H1 (cell line): Measurements from ENCODE around the gene MAGEA1. TPM values are rescaled to one million over a fixed set of nuclear protein-coding genes. Genes with fewer than 3 reads are reported as not detected.

ENCODE experiments used
- CTCF ChIA-PET: fragments of 300-600 bp; sonication (Branson Sonifier 250); formaldehyde crosslinking; loops from one replicate; lab custom pipeline; 2021; ENCODE audit not compliant: partially characterized antibody; lab: Charles Lee
- POLR2A ChIA-PET: fragments of 300-600 bp; sonication (Branson Sonifier 250); formaldehyde crosslinking; loops from one replicate; lab custom pipeline; 2021; ENCODE audit warnings: inconsistent platforms; ENCODE audit not compliant: partially characterized antibody; lab: Charles Lee
- DNase-seq, 2 experiments: peaks; one replicate each; pipeline versions ENCODE4 v3.0.0 to v3.0.0-alpha.2; 2010 to 2022; ENCODE audit warnings: low spot score in 2 of 2, low read depth in 1 of 2, mixed read lengths in 1 of 2
- FAIRE-seq: peaks from 2 replicates; lab custom pipeline; 2011; peaks lifted over from hg19 to GRCh38; lab: Jason Lieb, UNC
- H2AFZ ChIP-seq: 2 replicates; pipeline ENCODE4 v1.8.1; 2012; ENCODE audit warnings: low read length, inconsistent platforms
- H2AK5ac ChIP-seq: 2 replicates; pipeline ENCODE4 v1.6.1; 2013; ENCODE audit warnings: low read depth, low read length
- H2BK120ac ChIP-seq: replicated peaks from 2 replicates; pipeline ENCODE3; 2013; ENCODE audit warnings: low read depth, low read length, inconsistent platforms
- H2BK12ac ChIP-seq: 2 replicates; pipeline ENCODE4 v1.6.1; 2013; ENCODE audit warnings: low read depth, low read length
- H2BK15ac ChIP-seq: 2 replicates; pipeline ENCODE4 v1.6.1; 2013; ENCODE audit warnings: low read length
- H2BK20ac ChIP-seq: 2 replicates; pipeline ENCODE4 v1.6.1; 2013; ENCODE audit warnings: low read length
- H2BK5ac ChIP-seq: 2 replicates; pipeline ENCODE4 v1.6.1; 2013; ENCODE audit warnings: low read depth, low read length
- H3K14ac ChIP-seq: 2 replicates; pipeline ENCODE4 v1.6.1; 2013; ENCODE audit warnings: inconsistent platforms; ENCODE audit not compliant: insufficient read length
- H3K18ac ChIP-seq: 2 replicates; pipeline ENCODE4 v1.6.1; 2013; ENCODE audit warnings: low read length; ENCODE audit errors: extremely low read depth
- H3K23ac ChIP-seq: 2 replicates; pipeline ENCODE4 v1.6.1; 2013; ENCODE audit warnings: inconsistent platforms; ENCODE audit not compliant: insufficient read length
- H3K23me2 ChIP-seq: 2 replicates; pipeline ENCODE4 v1.6.1; 2013; ENCODE audit warnings: low read depth, low read length
- H3K27ac ChIP-seq: 2 replicates; pipeline ENCODE4 v1.6.1; 2011; ENCODE audit warnings: low read depth, low read length, inconsistent platforms
- H3K27me3 ChIP-seq, 4 experiments: replicated peaks in 1 of 4; 1 replicate in 1 of 4; 2 replicates in 3 of 4; pipeline versions ENCODE4 v1.6.1 to v1.8.1; 2011 to 2013; ENCODE audit warnings: low read length in 3 of 4, mild to moderate bottlenecking in 3 of 4, inconsistent platforms in 2 of 4, mixed read lengths in 2 of 4, moderate library complexity in 1 of 4; ENCODE audit not compliant: control insufficient read depth in 3 of 4, insufficient read depth in 3 of 4; ENCODE audit errors: extremely low read depth in 1 of 4
- H3K36me3 ChIP-seq, 4 experiments: 2 replicates each; pipeline versions ENCODE4 v1.6.1 to v1.8.1; 2011 to 2013; ENCODE audit warnings: mild to moderate bottlenecking in 4 of 4, low read length in 3 of 4, moderate library complexity in 2 of 4, control low read depth in 1 of 4, inconsistent platforms in 1 of 4; ENCODE audit not compliant: insufficient read depth in 4 of 4, control insufficient read depth in 2 of 4
- H3K4ac ChIP-seq: replicated peaks from 2 replicates; pipeline ENCODE3; 2013; ENCODE audit warnings: low read length, low read depth, mixed read lengths, inconsistent platforms; ENCODE audit not compliant: insufficient read length
- H3K4me1 ChIP-seq, 4 experiments: replicated peaks in 1 of 4; 1 replicate in 1 of 4; 2 replicates in 3 of 4; pipeline versions ENCODE4 v1.6.1 to v1.8.1; 2011 to 2013; ENCODE audit warnings: low read length in 3 of 4, inconsistent platforms in 2 of 4, mixed read lengths in 1 of 4; ENCODE audit not compliant: insufficient read depth in 4 of 4, control insufficient read depth in 3 of 4
- H3K4me2 ChIP-seq, 2 experiments: 2 replicates each; pipeline versions ENCODE4 v1.6.1 to v1.8.1; 2011 to 2013; ENCODE audit warnings: low read depth in 2 of 2, low read length in 2 of 2, control low read depth in 1 of 2, inconsistent platforms in 1 of 2, mild to moderate bottlenecking in 1 of 2; ENCODE audit not compliant: insufficient read depth in 1 of 2
- H3K4me3 ChIP-seq, 4 experiments: fragments of 200-600, 300-600 bp in 1 of 4; sonication (generic), shearing (Covaris generic), sonication (Bioruptor Twin) in 1 of 4; 2 replicates each; pipeline versions ENCODE4 v1.5.1 to v1.8.1; 2011 to 2016; ENCODE audit warnings: low read length in 4 of 4, low read depth in 3 of 4, control low read depth in 2 of 4, inconsistent platforms in 2 of 4, mild to moderate bottlenecking in 2 of 4, mixed read lengths in 1 of 4, moderate library complexity in 1 of 4; ENCODE audit not compliant: insufficient read depth in 2 of 4; ENCODE audit errors: extremely low read depth in 1 of 4
- H3K56ac ChIP-seq: replicated peaks from 2 replicates; pipeline ENCODE3; 2013; ENCODE audit warnings: low read depth, mild to moderate bottlenecking, mixed read lengths, low read length, inconsistent platforms; ENCODE audit not compliant: insufficient read length
- H3K79me1 ChIP-seq: 2 replicates; pipeline ENCODE4 v1.6.1; 2013; ENCODE audit warnings: low read depth, low read length, control low read depth
- H3K79me2 ChIP-seq, 2 experiments: 2 replicates each; pipeline versions ENCODE4 v1.6.1 to v1.8.1; 2012 to 2013; ENCODE audit warnings: low read length in 2 of 2, mild to moderate bottlenecking in 2 of 2, inconsistent platforms in 1 of 2; ENCODE audit not compliant: insufficient read depth in 2 of 2, control insufficient read depth in 1 of 2
- H3K9ac ChIP-seq, 4 experiments: replicated peaks in 1 of 4; 1 replicate in 1 of 4; 2 replicates in 3 of 4; pipeline versions ENCODE4 v1.6.1 to v1.8.1; 2011 to 2013; ENCODE audit warnings: low read depth in 3 of 4, low read length in 3 of 4, control low read depth in 2 of 4, mild to moderate bottlenecking in 2 of 4, moderate library complexity in 2 of 4, inconsistent platforms in 1 of 4; ENCODE audit errors: extremely low read depth in 1 of 4
- H3K9me3 ChIP-seq, 2 experiments: 2 replicates each; pipeline versions ENCODE4 v1.6.1 to v1.8.1; 2012 to 2013; ENCODE audit warnings: mild to moderate bottlenecking in 2 of 2, moderate library complexity in 2 of 2, control low read depth in 1 of 2, inconsistent platforms in 1 of 2, low read depth in 1 of 2, low read length in 1 of 2, mixed read lengths in 1 of 2; ENCODE audit not compliant: insufficient read depth in 2 of 2
- H4K20me1 ChIP-seq, 2 experiments: replicated peaks in 1 of 2; 2 replicates each; pipeline versions ENCODE3 to v1.8.1; 2011 to 2013; ENCODE audit warnings: inconsistent platforms in 2 of 2, low read length in 2 of 2, mild to moderate bottlenecking in 1 of 2; ENCODE audit not compliant: insufficient read depth in 2 of 2, control insufficient read depth in 1 of 2
- H4K5ac ChIP-seq: 2 replicates; pipeline ENCODE4 v1.6.1; 2013; ENCODE audit warnings: low read length, low read depth, mixed read lengths, inconsistent platforms; ENCODE audit not compliant: insufficient read length
- H4K8ac ChIP-seq: 2 replicates; pipeline ENCODE4 v1.8.0; 2013; ENCODE audit warnings: mild to moderate bottlenecking, moderate library complexity, low read length, inconsistent platforms; ENCODE audit not compliant: insufficient read depth; ENCODE audit errors: extremely low read depth
- H4K91ac ChIP-seq: replicated peaks from 2 replicates; pipeline ENCODE3; 2013; ENCODE audit warnings: low read length, mixed read lengths, inconsistent platforms; ENCODE audit not compliant: insufficient read length
- ATF2 ChIP-seq: IDR thresholded peaks from 2 replicates; pipeline ENCODE4 v1.6.1; 2012; ENCODE audit warnings: low read length, inconsistent platforms
- CHD1 ChIP-seq: IDR thresholded peaks from 2 replicates; pipeline ENCODE4 v1.6.1; 2012; ENCODE audit warnings: low read depth, low read length, improper control_type of control experiment
- GTF2F1 ChIP-seq: IDR thresholded peaks from 2 replicates; pipeline ENCODE4 v1.6.1; 2012; ENCODE audit warnings: low read depth, low read length, improper control_type of control experiment, borderline replicate concordance
- KDM4A ChIP-seq: IDR thresholded peaks from one replicate; pipeline ENCODE4 v1.7.1; 2012; ENCODE audit warnings: low read depth, mild to moderate bottlenecking, moderate library complexity, low read length, inconsistent platforms; ENCODE audit not compliant: severe bottlenecking
- MAFK ChIP-seq: IDR thresholded peaks from 2 replicates; pipeline ENCODE4 v1.6.1; 2012; ENCODE audit warnings: low read depth, mild to moderate bottlenecking, improper control_type of control experiment, low read length
- NANOG ChIP-seq: IDR thresholded peaks from 2 replicates; pipeline ENCODE4 v1.6.1; 2011; ENCODE audit warnings: low read length, low read depth, mild to moderate bottlenecking, inconsistent platforms; ENCODE audit not compliant: insufficient read depth, poor library complexity, severe bottlenecking
- RBBP5 ChIP-seq: IDR thresholded peaks from 2 replicates; pipeline ENCODE4 v1.7.1; 2012; ENCODE audit warnings: low read depth, mild to moderate bottlenecking, inconsistent platforms, low read length, moderate library complexity, borderline replicate concordance
- RNF2 ChIP-seq: fragments of 200-900, 300-1000 bp; sonication (generic); IDR thresholded peaks from 2 replicates; pipeline ENCODE4 v1.7.1; 2016; ENCODE audit warnings: borderline replicate concordance, low read depth, mild to moderate bottlenecking, antibody characterized with exemption, low read length; ENCODE audit not compliant: poor library complexity, severe bottlenecking; ENCODE audit errors: missing control alignments
- SUZ12 ChIP-seq: fragments of 200-600 bp; sonication (generic); IDR thresholded peaks from 2 replicates; pipeline ENCODE4 v1.6.1; 2012; ENCODE audit warnings: mild to moderate bottlenecking, inconsistent platforms, low read length, moderate library complexity, mixed read lengths
- TAF1 ChIP-seq: IDR thresholded peaks from 2 replicates; pipeline ENCODE4 v1.6.1; 2011; ENCODE audit warnings: mild to moderate bottlenecking, low read depth, low read length
- TAF7 ChIP-seq: optimal IDR thresholded peaks from 2 replicates; pipeline ENCODE3; 2011; ENCODE audit warnings: low read depth, mild to moderate bottlenecking, inconsistent platforms, low read length, moderate library complexity, borderline replicate concordance
- WGBS, 2 experiments: shearing (Covaris generic) in 1 of 2; methylation state at CpG; one replicate each; pipeline versions ENCODE4 v1.1.6 to v1.1.7; 2013 to 2015; ENCODE audit warnings: low lambda C conversion rate in 2 of 2, mixed read lengths in 2 of 2, inconsistent platforms in 1 of 2, low coverage in 1 of 2, missing lambda C conversion rate in 1 of 2; ENCODE audit not compliant: insufficient replicate concordance in 2 of 2, insufficient coverage in 1 of 2, insufficient read length in 1 of 2; ENCODE audit errors: extremely low coverage in 1 of 2, missing lambda C conversion rate in 1 of 2; 5-methylcytosine and 5-hydroxymethylcytosine counted together
- polyA plus RNA-seq, 7 experiments: library from polyadenylated mRNA; depleted of rRNA in 3 of 7; stranded (reverse) in 5 of 7; unstranded in 2 of 7; fragments of >200 nt in 5 of 7; fragments of 200-250 nt in 2 of 7; gene quantifications; 1 replicate in 5 of 7; 2 replicates in 1 of 7; 4 replicates in 1 of 7; pipeline versions ENCODE4 v1.2.1 to v1.2.3, GENCODE V29; 2011 to 2013; ENCODE audit warnings: missing spikeins in 2 of 7, mixed read lengths in 2 of 7
- total RNA-seq: library from RNA; stranded (reverse); fragmentation: NEBNext Ultra II Directional; extraction: Animal tissue kit (Norgen Biotek cat#: 25700); gene quantifications from 2 replicates; pipeline ENCODE4 v1.2.1, GENCODE V29; 2021
- TF ChIP-seq, protein P1 (sequence below): IDR thresholded peaks from 2 replicates; pipeline ENCODE4 v1.6.1; 2011; ENCODE audit warnings: low read depth, mild to moderate bottlenecking, low read length; ENCODE audit not compliant: insufficient read depth

Gene MAGEA1
- total and polyA plus RNA-seq, 2 of the 8 experiments (the other 6 are each of a cell fraction or from before 2014, with no cell fraction given) = not detected

DNA sequence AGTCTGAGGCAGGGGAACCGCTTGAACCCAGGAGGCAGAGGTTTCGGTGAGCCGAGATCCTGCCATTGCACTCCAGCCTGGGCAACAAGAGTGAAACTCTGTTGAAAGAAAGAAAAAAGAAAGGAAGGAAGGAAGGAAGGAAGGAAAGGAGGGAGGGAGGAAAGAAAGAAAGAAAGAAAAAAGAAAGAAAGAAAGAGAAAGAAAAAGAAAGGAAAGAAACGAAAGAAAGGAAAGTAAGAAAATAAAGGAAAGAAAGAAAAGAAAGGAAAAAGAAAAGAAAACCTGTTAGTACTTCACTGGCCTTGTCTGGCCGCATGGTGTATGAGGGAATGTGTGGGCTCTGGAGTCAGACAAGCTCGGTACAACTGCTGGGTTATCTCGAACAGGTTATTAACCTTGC lies 20.8 kb upstream of the MAGEA1 start:
- no peak overlapping the region for H3K4me3 ChIP-seq
- H3K14ac ChIP-seq = no peak overlapping the region
- H3K4me2 ChIP-seq = no peak overlapping the region
- no peaks in the 10 kb centered on the region for H3K36me3 ChIP-seq
- no peak overlapping the region for H3K56ac ChIP-seq
- H3K79me1 ChIP-seq = no peaks in the 10 kb centered on the region
- no peak for FAIRE-seq
- no peak overlapping the region for H2BK15ac ChIP-seq
- H3K4ac ChIP-seq = no peak overlapping the region
- no peak overlapping the region for H2BK120ac ChIP-seq
- no peaks in the 10 kb centered on the region for H3K23me2 ChIP-seq
- no peak overlapping the region for H4K5ac ChIP-seq
- H3K27me3 ChIP-seq = no peaks in the 10 kb centered on the region
- H2BK12ac ChIP-seq = no peak overlapping the region
- WGBS, 2 experiments = 90% methylated on average over 4 of the region's 7 CpGs; no CpG with 5 or more reads in 1 of the 2 experiments
- no peak for DNase-seq
- no peak overlapping the region for H2BK20ac ChIP-seq
- ChIA-PET CTCF (no interaction called here), POLR2A (no interaction called here)
- no peak overlapping the region for H2BK5ac ChIP-seq
- H4K8ac ChIP-seq = no peak overlapping the region
- H3K27ac ChIP-seq = no peak overlapping the region
- H3K4me1 ChIP-seq = no peaks in the 10 kb centered on the region
- no peak overlapping the region for H2AFZ ChIP-seq
- no peaks in the 10 kb centered on the region for H3K9me3 ChIP-seq
- no peaks in the 10 kb centered on the region for H4K20me1 ChIP-seq
- H4K91ac ChIP-seq = no peak overlapping the region
- no peak overlapping the region for H3K23ac ChIP-seq
- H3K18ac ChIP-seq = no peak overlapping the region
- H3K9ac ChIP-seq = no peak overlapping the region
- H2AK5ac ChIP-seq = no peak overlapping the region
- no peaks in the 10 kb centered on the region for H3K79me2 ChIP-seq
- no peak for TF ChIP-seq GTF2F1
- TF ChIP-seq SUZ12 = no peak
- no peak for TF ChIP-seq KDM4A
- TF ChIP-seq ATF2 = no peak
- TF ChIP-seq, protein P1, sequence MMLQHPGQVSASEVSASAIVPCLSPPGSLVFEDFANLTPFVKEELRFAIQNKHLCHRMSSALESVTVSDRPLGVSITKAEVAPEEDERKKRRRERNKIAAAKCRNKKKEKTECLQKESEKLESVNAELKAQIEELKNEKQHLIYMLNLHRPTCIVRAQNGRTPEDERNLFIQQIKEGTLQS = no peak
- no peak for TF ChIP-seq TAF7
- TF ChIP-seq CHD1 = no peak
- no peak for TF ChIP-seq MAFK
- no peak for TF ChIP-seq NANOG
- no peak for TF ChIP-seq RNF2
- no peak for TF ChIP-seq RBBP5
- TF ChIP-seq TAF1 = no peak
